ENCODE data around the gene PATZ1.

Gene PATZ1

DNA sequence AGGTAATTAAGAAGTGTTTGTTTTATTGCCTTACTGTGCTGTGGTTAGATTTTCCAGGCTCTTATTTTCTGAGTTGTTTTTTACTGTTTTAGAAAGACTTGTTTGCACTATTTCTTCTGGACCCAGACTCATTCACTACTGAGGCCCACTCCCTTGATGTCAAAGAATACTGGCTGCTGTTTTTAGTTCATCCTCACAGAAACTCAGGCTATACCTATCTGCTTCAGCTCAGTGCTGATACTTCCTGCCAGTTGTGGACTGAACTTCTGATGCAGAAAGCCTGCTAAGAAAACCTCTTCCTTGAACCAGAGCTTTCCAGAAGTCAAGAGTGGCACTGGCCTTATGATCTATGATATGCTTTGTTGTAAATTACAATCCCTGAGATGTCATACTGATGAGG lies 38.0 kb downstream of the PATZ1 start:
- H3K4me3 ChIP-seq (ENCODE audit: low read depth in 1 of 2, low read length in 2 of 2) = no peak overlapping the region
- no peak for DNase-seq
- no peaks in the 10 kb centered on the region for H4K20me1 ChIP-seq (ENCODE audit: insufficient read depth, low read length)
- H3K27me3 ChIP-seq (ENCODE audit: insufficient read depth, low read length, poor library complexity) = no peaks in the 10 kb centered on the region
- no peak overlapping the region for H3K9ac ChIP-seq (ENCODE audit: low read depth, low read length)
- H3K4me2 ChIP-seq (ENCODE audit: insufficient read depth, low read length) = no peak overlapping the region
- ATAC-seq (ENCODE audit: insufficient read depth, low read depth) = no peak
- H2AFZ ChIP-seq (ENCODE audit: low read depth, low read length) = no peak overlapping the region
- TF ChIP-seq EZH2 (IDR thresholded peaks at IDR 0.05; ENCODE audit: borderline replicate concordance, low read depth, low read length, severe bottlenecking) = no peak
- TF ChIP-seq, protein P1, sequence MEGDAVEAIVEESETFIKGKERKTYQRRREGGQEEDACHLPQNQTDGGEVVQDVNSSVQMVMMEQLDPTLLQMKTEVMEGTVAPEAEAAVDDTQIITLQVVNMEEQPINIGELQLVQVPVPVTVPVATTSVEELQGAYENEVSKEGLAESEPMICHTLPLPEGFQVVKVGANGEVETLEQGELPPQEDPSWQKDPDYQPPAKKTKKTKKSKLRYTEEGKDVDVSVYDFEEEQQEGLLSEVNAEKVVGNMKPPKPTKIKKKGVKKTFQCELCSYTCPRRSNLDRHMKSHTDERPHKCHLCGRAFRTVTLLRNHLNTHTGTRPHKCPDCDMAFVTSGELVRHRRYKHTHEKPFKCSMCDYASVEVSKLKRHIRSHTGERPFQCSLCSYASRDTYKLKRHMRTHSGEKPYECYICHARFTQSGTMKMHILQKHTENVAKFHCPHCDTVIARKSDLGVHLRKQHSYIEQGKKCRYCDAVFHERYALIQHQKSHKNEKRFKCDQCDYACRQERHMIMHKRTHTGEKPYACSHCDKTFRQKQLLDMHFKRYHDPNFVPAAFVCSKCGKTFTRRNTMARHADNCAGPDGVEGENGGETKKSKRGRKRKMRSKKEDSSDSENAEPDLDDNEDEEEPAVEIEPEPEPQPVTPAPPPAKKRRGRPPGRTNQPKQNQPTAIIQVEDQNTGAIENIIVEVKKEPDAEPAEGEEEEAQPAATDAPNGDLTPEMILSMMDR (IDR thresholded peaks at IDR 0.05; ENCODE audit: borderline replicate concordance, extremely low read depth, low read length, poor library complexity, severe bottlenecking) = no peak
- H3K79me2 ChIP-seq (ENCODE audit: insufficient read depth, low read length) = no peaks in the 10 kb centered on the region
- no peak overlapping the region for H3K27ac ChIP-seq (ENCODE audit: low read length)
- no peaks in the 10 kb centered on the region for H3K4me1 ChIP-seq (ENCODE audit: insufficient read depth, low read length)
- H3K36me3 ChIP-seq (ENCODE audit: insufficient read depth, low read length) = no peaks in the 10 kb centered on the region
- no peaks in the 10 kb centered on the region for H3K9me3 ChIP-seq (ENCODE audit: insufficient read depth, low read length, severe bottlenecking)

DNA sequence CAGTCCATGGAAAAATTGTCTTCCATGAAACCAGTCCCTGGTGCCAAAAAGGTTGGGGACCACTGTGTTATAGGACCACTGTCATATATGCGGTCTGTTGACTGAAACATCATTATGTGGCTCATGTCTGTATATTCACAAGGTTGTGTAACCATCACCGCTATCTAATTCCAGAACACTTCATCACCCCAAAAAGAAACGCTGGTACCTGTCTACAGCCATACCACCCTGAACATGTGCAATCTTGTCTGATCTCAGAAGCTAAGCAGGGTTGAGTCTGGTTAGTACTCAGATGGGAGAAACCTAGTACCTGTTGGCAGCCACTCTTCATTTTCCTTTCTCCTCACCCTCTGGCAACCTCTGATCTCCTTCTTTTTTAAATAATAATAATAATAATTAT lies 41.0 kb downstream of the PATZ1 start:
- no peak overlapping the region for H3K4me2 ChIP-seq (ENCODE audit: insufficient read depth, low read length)
- H3K27me3 ChIP-seq (ENCODE audit: insufficient read depth, low read length, poor library complexity) = no peaks in the 10 kb centered on the region
- no peak overlapping the region for H3K9ac ChIP-seq (ENCODE audit: low read depth, low read length)
- H3K79me2 ChIP-seq (ENCODE audit: insufficient read depth, low read length) = no peaks in the 10 kb centered on the region
- no peaks in the 10 kb centered on the region for H4K20me1 ChIP-seq (ENCODE audit: insufficient read depth, low read length)
- H3K36me3 ChIP-seq (ENCODE audit: insufficient read depth, low read length) = no peaks in the 10 kb centered on the region
- TF ChIP-seq, protein P1 (IDR thresholded peaks at IDR 0.05; ENCODE audit: borderline replicate concordance, extremely low read depth, low read length, poor library complexity, severe bottlenecking) = no peak
- TF ChIP-seq EZH2 (IDR thresholded peaks at IDR 0.05; ENCODE audit: borderline replicate concordance, low read depth, low read length, severe bottlenecking) = no peak
- H3K4me3 ChIP-seq (ENCODE audit: low read depth in 1 of 2, low read length in 2 of 2) = no peak overlapping the region
- H3K9me3 ChIP-seq (ENCODE audit: insufficient read depth, low read length, severe bottlenecking) = no peaks in the 10 kb centered on the region
- H2AFZ ChIP-seq (ENCODE audit: low read depth, low read length) = no peak overlapping the region
- no peak for DNase-seq
- H3K27ac ChIP-seq (ENCODE audit: low read length) = no peak overlapping the region
- ATAC-seq (ENCODE audit: insufficient read depth, low read depth) = no peak
- no peaks in the 10 kb centered on the region for H3K4me1 ChIP-seq (ENCODE audit: insufficient read depth, low read length)

DNA sequence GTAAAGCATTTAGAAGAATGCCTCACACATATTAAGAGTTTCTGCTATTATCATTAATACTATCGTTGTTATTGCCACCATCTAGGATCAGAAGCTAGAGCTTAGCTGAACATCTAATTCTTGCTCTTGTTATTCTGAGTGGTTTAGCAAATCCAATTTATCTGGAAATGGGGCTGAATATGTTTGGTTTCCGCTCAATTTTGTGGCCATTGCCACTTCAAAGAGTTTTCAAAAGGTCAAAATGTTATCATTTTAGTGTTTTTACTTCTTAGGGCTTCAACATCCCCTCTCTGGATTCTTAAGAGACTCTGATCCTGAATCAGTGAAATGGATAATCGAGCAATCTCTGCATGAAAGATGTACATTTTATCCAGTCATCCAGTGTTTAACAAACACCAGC lies 43.6 kb downstream of the PATZ1 start:
- DNase-seq = no peak
- no peak overlapping the region for H3K9ac ChIP-seq (ENCODE audit: low read depth, low read length)
- no peak for ATAC-seq (ENCODE audit: insufficient read depth, low read depth)
- no peak overlapping the region for H3K27ac ChIP-seq (ENCODE audit: low read length)
- no peaks in the 10 kb centered on the region for H3K9me3 ChIP-seq (ENCODE audit: insufficient read depth, low read length, severe bottlenecking)
- H3K36me3 ChIP-seq (ENCODE audit: insufficient read depth, low read length) = no peaks in the 10 kb centered on the region
- TF ChIP-seq EZH2 (IDR thresholded peaks at IDR 0.05; ENCODE audit: borderline replicate concordance, low read depth, low read length, severe bottlenecking) = no peak
- TF ChIP-seq, protein P1 (IDR thresholded peaks at IDR 0.05; ENCODE audit: borderline replicate concordance, extremely low read depth, low read length, poor library complexity, severe bottlenecking) = no peak
- no peaks in the 10 kb centered on the region for H3K27me3 ChIP-seq (ENCODE audit: insufficient read depth, low read length, poor library complexity)
- no peaks in the 10 kb centered on the region for H4K20me1 ChIP-seq (ENCODE audit: insufficient read depth, low read length)
- no peak overlapping the region for H2AFZ ChIP-seq (ENCODE audit: low read depth, low read length)
- no peak overlapping the region for H3K4me3 ChIP-seq (ENCODE audit: low read depth in 1 of 2, low read length in 2 of 2)
- H3K4me2 ChIP-seq (ENCODE audit: insufficient read depth, low read length) = no peak overlapping the region
- no peaks in the 10 kb centered on the region for H3K4me1 ChIP-seq (ENCODE audit: insufficient read depth, low read length)
- no peaks in the 10 kb centered on the region for H3K79me2 ChIP-seq (ENCODE audit: insufficient read depth, low read length)

DNA sequence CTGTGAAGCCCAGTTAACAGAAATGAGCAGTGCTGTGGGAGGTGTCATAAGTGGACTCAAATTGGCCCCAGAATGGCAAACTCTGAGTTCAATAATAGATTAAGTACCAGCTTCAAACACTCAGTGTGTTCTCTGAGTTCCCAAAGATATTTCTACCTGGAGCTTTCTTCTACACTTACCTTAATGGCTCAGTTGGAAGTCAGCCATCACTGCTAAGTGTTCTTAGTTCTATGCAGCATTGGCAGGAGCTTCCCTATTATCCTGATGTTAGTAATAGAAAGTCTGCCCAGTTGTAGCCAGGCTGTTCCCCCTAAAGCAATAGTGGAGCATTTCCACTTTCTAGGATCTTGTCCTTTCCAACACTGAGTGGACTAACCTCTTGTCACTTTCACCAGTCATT lies 44.1 kb downstream of the PATZ1 start:
- no peaks in the 10 kb centered on the region for H4K20me1 ChIP-seq (ENCODE audit: insufficient read depth, low read length)
- no peak for ATAC-seq (ENCODE audit: insufficient read depth, low read depth)
- H3K4me2 ChIP-seq (ENCODE audit: insufficient read depth, low read length) = no peak overlapping the region

More for the DNA sequence above, 44.1 kb downstream of the PATZ1 start:
- no peak overlapping the region for H3K27ac ChIP-seq (ENCODE audit: low read length)
- H3K27me3 ChIP-seq (ENCODE audit: insufficient read depth, low read length, poor library complexity) = no peaks in the 10 kb centered on the region
- H3K9ac ChIP-seq (ENCODE audit: low read depth, low read length) = no peak overlapping the region
- no peaks in the 10 kb centered on the region for H3K79me2 ChIP-seq (ENCODE audit: insufficient read depth, low read length)
- no peaks in the 10 kb centered on the region for H3K36me3 ChIP-seq (ENCODE audit: insufficient read depth, low read length)
- no peak for DNase-seq
- no peak overlapping the region for H2AFZ ChIP-seq (ENCODE audit: low read depth, low read length)
- no peaks in the 10 kb centered on the region for H3K4me1 ChIP-seq (ENCODE audit: insufficient read depth, low read length)
- TF ChIP-seq, protein P1 (IDR thresholded peaks at IDR 0.05; ENCODE audit: borderline replicate concordance, extremely low read depth, low read length, poor library complexity, severe bottlenecking) = no peak
- no peak for TF ChIP-seq EZH2 (IDR thresholded peaks at IDR 0.05; ENCODE audit: borderline replicate concordance, low read depth, low read length, severe bottlenecking)
- H3K4me3 ChIP-seq (ENCODE audit: low read depth in 1 of 2, low read length in 2 of 2) = no peak overlapping the region
- no peaks in the 10 kb centered on the region for H3K9me3 ChIP-seq (ENCODE audit: insufficient read depth, low read length, severe bottlenecking)

Data from DND-41 (cell line).